Measurements from ENCODE around the gene API5.
A peak's percentile ranks its signal among the peaks of the same experiment; 100 is the strongest.

API5 gene

GRCh38 chr11:43360361-43361032 lies 48.7 kb downstream of the API5 start:
- peak; percentile 11 for DNase-seq

GRCh38 chr11:43366677-43367076 lies 54.9 kb downstream of the API5 start:
- peak; percentile 48 for DNase-seq

GRCh38 chr11:43367382-43368178 lies 55.8 kb downstream of the API5 start:
- DNase-seq: no peak

- no peak for DNase-seq
These were observed 64.3 kb downstream of the API5 start for GRCh38 chr11:43376065-43376464.

- DNase-seq: peak; percentile 86
These were observed 64.8 kb downstream of the API5 start for GRCh38 chr11:43376594-43376993.

- DNase-seq: no peak
These were observed 65.6 kb downstream of the API5 start for GRCh38 chr11:43377389-43377788.

GRCh38 chr11:43378897-43379296 lies 67.1 kb downstream of the API5 start:
- DNase-seq: no peak

- DNase-seq: no peak
These were observed 70.0 kb downstream of the API5 start for GRCh38 chr11:43381802-43382201.

- no peak for DNase-seq
These were observed 70.8 kb downstream of the API5 start for GRCh38 chr11:43382614-43383013.

- DNase-seq: no peak
These were observed 72.6 kb downstream of the API5 start for GRCh38 chr11:43384393-43384792.

GRCh38 chr11:43392713-43393112 lies 80.9 kb downstream of the API5 start:
- no peak for DNase-seq

GRCh38 chr11:43393765-43394355 lies 82.1 kb downstream of the API5 start:
- no peak for DNase-seq
